Left renal cortex interstitium (tissue), 4 donors: Measurements from ENCODE around the gene ABL1. TPM values are rescaled to one million over a fixed set of nuclear protein-coding genes. Genes with fewer than 3 reads are reported as not detected.

ENCODE experiments used
- DNase-seq, 4 donors: peaks; one replicate each; pipeline ENCODE4 v3.0.0-alpha.2; 2013; ENCODE audit warnings: low read depth in 4 of 4, low spot score in 2 of 4, missing footprints in 1 of 4
- polyA plus RNA-seq, 4 donors: library from polyadenylated mRNA; unstranded; fragments of 120-200 nt; gene quantifications; one replicate each; pipeline ENCODE4 v1.2.1, GENCODE V29; 2013; ENCODE audit not compliant: insufficient read length in 4 of 4

Gene ABL1
- polyA plus RNA-seq, 4 donors, result 71.1 to 89.4 (median 82.5) TPM

DNA sequence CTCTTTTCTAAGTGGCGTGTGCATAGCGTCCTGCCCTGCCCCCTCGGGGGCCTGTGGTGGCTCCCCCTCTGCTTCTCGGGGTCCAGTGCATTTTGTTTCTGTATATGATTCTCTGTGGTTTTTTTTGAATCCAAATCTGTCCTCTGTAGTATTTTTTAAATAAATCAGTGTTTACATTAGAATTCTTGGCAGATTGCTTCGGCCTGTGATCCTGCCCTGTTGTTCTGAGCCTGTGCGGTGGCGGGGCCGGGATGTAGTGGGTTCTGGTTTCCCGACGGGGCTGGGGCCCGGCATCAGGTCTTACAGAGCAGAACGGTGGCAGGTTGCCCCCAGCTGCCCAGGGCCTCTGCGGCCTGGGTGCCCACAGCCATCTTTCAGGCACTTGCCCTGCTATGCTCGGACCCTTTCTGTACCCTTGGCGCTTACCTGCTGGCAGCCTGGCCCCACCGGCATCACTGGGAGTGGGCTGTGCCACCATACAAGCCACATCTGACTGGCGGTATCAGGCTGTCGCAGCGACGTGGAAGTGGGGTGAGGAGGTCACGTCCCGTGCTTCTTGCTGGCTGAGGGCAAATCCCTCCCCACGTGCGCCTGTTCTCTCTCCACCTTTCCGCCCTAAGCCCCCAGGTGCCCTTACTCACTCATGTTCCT lies 52.6 kb downstream of the ABL1 start:
- DNase-seq, result no peak

DNA sequence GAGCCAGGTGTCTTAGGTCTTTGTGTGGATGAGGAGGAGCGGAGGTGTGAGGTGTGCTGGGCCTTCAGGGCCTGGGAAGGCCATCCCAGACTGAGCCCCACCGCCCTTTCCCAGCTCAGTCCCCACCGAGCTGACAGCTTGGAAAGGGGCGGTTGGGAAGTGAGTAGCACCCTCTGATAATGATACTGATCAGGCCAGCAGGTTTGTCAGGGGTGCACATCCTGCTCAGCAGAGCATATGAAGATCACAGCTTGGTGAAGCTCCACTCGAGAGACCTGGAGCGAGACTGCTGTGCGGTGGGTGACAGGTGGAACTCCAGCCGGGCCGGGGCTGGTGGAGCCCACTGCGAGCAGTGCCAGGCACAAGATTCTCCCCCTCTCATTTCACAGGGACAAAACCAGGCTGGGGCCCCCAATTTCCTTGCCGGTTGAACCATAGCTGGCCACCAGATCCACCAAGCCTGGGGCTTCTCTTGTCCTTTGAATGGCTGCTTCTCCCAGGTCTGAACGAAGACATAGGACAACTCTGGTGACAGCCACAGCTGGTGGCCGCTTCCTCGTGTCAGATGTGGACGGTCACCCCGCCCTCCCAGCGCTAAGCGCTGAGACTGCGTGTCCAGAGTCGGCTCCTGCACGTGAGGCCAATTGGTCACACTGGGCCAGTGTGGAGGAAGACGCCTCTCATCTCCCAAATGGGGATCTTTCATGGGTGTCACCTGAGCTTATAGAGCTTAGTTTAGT lies 53.3 kb downstream of the ABL1 start:
- no peak for DNase-seq

DNA sequence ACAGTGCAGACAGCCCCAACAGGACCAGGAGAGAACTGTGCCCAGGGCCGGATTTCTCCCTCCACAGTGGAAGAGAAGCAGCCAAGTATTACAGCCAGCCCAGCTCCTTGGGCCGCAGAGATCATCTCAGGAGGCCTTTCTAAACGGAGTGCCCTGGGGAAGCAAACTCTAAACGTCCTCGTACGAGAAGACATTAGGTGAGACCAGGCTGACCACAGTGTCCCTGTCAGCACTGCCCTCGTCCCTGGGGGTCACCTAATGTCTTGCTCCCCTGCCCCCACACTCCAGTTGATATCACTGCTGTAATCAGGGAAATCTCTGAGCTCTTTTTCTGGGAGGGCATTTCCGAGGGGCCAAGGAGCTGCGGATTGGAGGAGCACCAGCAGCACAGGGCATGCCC lies 55.1 kb downstream of the ABL1 start:
- DNase-seq, result no peak

DNA sequence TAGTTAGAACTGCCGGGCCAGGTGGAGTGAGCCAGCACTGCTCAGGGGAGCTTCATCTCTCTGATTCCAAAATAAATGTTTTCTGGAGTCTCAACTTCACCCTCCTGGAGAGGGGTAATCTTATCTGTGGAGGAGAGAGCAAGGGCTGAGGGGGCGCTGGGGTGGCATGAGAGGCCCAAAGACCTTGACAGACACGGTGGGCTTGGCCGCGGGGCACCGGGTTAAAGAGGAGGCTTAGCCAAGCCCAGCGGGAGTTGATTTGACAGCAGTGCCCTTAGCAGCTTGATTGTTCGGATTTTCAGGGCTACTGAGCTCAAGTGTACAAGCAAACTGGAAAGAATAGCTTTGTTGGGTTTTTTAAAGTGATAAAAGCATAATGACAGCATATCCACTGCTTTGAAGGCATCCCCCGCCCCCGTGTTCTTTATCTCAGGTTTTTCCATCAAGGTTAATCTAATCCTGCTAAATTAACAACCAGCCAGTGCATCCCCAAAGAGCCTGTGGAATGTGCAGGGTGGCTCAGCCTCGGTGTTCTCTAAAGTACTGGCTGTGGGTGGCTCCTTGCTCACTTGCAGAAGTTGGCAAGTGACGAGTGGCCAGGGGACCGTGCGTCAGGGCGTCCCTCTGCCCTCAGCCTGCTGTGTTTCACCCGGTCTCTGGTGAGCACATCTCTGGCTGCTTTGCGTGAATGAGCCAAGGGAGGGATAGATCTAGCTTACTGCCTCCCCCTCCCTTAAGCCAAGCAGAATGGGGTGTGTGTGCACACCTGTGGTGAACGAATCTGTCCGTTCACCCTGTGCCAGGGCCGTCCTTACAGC lies 56.0 kb downstream of the ABL1 start:
- no peak for DNase-seq

DNA sequence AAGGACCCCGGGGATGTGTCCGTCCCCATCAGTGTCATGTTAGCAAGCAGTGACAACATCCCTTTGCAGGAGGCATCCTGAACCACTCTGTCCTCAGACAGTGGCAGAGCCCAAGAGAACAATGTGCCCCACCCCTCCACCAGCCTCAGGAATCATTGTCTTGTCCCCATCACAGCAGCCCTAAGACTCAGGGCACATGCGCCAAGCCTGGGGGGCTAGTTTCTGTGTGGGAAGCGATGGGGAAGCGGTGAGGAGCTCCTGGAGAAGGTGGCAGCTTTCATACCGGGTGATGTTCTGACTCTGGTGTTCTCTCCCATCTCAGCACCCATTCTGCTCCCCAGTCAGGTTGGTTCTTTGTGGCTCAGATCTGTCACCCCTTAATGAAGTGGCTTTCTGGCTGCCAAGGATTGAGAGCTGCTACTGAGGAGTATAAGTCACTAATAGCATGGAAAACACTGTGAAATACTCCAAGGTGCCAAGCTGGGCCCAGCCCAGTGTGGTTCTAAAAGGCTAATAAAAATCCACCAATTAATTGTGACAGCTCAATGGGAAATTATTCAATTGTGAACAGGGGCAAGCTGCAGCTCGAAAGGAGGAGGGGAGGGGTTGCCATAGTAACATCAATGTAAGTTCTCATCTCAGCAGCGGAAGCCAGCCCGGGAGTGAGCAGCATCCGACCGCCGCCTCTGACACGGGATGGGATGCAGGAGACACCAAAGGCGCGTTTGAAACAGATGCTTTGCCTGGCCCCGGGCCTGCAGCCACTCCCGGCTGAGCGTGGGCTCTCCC lies 56.8 kb downstream of the ABL1 start:
- no peak for DNase-seq

DNA sequence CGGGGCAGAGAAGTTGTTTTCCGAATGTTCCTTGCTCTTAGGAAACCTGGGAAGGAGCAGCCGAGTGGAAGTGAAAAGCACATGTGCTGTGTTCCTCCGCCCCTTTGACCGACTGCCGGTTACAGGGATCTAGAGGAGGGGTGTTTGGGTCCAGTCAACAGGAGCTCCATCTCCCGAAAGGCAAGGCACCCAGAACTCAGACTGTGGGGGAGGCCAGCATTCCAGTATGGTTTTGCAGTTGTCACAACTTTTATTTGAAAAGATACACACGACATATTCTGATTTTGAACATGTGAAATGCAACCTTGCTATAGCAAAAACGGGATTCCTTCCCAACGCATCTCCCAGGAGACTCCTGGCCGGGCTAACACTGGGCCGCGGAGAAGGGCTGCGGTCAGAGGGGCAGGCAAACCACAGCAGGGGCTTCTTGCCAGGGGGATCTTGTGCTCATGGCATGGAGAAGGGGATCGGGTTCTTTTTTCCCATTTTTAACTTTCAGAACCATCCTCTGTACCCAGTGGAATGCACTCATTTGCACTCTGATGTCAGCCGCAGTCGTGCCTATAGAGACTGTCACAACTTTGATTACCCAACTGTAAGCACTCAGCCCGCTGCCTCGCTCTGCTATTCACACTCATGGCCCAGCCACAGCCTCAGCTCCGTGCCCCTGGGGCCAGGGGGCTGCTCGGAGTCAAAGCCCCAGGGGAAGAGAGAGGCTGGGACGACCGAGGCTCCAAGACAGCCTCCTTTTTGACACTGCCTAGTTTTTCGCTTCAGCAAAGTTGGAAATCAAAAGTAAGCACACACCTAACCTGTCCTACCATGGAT lies 57.6 kb downstream of the ABL1 start:
- DNase-seq, result no peak

DNA sequence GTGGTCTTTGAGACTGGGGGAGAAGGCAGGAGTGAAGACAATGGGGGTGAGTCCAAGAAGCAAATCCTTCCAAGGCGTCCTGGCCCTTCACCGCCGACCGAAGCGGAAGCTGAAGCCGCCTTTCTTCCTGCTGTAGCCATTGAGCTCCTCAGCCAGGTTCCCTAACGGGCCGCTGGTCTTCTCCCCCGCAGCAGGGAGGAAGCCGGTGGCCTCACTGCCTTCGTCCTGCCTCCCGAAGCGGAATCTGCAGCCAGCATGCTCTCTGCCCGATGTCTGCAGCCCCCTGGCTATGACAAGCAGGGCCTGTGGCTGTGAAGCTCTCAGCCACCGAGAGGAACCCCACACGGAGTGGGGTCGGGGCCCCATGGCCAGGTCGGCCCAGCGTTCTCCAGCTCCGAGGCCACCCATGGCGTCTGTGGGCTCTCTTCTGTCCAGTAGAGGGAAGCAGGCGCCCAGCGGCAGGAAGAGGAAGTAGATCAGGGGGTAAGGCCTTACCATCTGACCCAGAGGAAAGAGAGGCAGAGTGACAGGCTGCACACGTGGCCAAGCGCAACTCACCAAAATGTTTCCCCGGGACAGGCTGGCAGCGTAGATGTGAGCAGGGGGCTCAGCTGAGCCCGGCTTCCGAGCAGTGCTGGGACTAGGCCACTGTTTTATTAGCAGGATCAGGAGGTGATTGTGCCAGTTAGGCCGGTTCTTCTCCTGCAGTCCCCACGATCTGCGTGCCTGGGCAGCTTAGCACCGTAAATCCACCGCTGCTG lies 58.5 kb downstream of the ABL1 start:
- no peak for DNase-seq

DNA sequence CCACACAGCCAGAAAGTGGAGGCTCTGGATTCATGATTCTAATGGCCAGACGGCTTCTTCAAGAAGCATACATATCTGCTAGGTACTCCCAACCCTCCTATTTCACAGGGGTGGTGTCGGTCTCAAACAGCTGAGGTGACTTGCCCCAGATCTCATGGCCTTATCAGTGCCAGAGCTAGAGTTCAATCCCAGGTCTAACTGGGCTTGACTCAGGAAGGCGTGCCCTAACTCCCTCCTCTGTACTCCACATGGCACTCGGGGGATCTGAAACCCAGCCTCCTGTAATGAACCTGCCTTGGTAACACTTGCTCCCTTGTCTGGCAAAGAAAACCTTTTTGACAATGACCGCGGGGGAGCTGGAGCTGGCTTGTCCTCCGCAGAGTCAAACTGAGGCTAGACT lies 59.5 kb downstream of the ABL1 start:
- no peak for DNase-seq

DNA sequence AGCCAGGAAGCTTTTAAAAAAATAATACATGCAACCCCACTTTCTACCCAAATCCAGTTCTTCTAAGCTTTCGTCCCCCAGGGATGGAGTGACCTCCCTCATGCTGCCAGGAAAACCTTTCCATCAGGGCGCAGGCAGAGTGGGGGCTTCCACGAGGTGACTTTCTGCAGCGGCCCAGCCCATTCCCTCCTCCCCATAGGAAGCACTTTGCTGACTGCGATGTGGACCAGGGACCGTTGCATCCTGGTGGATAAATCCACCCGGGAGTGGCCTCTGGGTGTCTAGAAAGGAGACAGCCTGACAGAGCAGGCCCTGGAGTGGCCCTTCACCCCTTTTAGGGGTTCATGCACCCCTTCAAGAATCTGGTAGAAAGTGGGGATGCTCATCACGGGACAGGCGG lies 60.0 kb downstream of the ABL1 start:
- no peak for DNase-seq

DNA sequence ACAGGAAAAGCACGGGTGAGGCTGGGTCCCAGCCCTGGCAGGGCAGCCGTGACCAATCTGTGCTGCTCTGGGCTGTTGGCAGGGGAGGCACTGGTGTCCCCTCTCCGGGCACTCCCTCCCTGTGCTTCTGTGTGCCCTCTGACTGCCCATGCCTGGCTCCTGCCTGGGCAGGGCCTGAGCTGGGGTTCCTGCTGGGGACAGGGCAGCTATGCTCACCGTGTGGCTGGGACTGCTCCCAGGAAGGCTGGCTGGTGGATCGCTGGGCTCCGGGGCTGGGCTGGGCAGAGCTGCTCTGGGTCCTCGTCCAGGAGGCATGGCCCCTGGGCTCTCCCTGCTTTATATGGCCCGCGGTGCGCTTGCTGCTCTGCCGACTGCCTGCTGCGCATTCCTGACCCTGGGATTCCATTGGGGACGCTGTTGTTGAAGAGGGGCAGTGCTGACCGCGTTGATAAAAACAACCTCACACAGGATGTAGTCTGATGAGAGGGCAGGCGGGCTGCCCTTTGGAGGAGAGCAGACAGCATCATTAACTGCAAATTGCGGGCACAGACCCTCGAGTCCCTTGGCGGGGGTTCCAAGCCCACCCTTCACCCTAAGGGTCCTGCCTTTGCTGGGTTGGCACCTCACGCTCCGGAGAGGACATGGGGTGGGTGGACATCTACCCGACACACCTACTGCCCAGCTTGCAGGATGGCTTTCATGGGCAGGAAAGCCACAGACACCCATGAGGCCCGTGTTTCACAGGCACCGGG lies 60.6 kb downstream of the ABL1 start:
- no peak for DNase-seq

DNA sequence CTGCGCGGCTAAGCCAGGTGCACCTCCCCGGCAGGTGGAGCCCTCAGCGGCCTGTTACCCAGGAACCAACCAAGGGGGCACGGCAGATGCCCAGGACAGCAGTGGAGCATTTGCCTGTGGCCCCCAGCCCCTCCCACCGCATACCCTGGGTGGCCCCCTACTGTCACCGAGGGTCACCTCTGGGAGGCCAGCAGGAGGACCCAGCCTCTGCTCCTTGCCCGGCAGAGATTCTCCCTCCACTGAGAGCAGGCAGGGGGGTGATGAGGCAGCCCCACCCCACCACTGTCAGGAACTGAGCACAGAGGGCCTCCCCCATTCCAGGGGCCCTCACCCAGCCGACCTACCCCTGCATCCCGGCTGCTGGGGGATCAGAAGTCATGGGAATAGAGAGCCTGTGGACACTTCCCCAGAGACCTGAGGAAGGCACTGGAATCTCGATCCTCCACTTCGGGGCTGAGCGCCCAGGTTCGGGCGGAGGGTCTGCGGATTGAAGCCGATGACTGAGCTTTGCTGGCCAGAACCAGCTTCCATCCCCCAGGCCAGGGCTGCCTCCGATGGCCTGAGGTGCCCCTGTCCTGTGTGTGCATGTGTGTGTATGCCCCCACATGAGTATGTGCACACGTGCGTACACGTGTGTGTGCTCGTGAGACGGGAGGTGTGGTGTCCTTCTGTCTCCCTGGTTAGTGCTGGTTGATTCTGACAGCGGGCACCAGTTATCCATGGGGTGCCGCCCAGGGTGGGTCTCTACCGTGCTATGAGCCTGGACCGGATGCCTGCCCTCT lies 61.4 kb downstream of the ABL1 start, which contains the start of gene QRFP:
TSS of gene QRFP (minus strand) at position 580 of the 782 bp plus-strand sequence. CDS start 2,974 bp downstream, outside the sequence.
- no peak for DNase-seq

DNA sequence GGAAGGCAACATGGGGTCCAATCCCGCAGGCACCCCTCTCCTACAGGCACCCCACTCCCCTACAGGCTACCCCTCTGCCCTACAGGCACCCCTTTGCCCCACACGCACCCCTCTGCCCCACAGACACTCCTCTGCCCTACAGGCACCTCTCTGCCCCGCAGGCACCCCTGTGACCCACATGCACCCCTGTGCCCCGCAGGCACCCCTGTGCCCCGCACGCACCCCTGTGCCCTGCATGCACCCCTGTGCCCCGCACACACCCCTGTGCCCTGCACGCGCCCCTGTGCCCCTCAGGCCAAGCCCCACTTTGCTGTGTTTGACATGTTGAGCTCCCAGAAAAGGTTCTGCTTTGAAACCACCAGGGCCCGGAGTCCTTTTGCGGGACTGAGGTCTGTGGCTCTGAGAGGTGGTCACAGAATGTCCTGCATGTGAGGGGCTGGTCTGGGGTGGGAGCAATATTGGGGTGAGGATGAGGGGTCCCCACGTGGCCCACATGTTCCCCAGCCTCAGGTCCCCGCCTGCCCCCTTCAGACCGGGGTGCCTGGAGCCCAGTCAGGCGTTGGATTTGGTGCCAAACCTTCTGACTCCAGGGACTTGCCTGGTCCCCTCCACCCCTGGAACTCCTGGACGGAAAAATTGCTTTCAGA lies 62.2 kb downstream of the ABL1 start:
- no peak for DNase-seq

DNA sequence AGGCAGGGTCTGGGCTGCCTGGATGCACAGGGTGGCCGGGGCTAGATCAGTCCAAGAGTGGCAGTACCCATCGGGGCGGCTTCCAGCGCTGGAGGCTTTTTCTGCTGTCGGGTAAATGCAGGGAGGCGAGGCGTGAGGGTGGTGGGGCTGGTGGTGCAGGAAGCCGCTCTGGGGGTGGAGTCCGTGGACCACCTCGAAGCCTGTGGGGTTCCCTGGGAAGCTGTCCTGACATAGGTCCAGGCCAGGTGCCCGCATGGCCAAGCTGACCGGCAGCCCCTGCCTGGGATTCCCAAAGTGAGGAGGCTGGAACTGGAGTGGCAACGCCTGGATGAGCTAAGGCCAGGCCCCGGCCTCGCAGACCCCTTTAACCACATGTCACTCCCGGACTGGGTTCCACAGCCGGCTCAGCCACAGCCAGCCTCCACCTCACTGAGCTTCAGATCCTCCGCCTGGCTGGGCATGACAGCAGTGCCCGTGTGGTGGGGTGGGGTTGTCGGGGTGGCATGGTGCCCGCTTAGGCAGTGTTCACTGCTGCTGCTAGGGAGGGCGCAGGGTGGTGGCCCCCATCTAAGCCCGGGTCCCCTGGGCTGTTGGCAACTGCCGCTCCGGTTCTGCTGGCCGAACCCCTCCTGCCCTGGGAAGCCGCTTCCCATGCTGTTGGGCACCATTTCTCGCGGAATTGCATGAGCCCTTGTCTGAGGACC lies 62.9 kb downstream of the ABL1 start:
- no peak for DNase-seq

DNA sequence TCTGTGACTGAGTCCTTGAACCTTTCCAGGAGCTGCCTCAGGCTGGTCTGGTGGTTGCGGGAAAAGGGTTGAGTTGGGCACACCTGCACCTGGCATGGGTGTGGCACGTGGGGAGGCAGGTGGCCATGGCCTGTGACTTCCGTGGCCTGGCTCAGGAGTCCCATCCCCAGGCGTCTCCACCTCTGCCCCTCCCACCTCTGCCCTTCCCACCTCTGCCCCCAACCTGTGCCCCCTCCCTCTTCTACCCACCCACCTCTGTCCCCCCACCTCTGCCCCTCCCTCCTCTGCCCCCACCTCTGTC lies 63.4 kb downstream of the ABL1 start:
- DNase-seq, result no peak

DNA sequence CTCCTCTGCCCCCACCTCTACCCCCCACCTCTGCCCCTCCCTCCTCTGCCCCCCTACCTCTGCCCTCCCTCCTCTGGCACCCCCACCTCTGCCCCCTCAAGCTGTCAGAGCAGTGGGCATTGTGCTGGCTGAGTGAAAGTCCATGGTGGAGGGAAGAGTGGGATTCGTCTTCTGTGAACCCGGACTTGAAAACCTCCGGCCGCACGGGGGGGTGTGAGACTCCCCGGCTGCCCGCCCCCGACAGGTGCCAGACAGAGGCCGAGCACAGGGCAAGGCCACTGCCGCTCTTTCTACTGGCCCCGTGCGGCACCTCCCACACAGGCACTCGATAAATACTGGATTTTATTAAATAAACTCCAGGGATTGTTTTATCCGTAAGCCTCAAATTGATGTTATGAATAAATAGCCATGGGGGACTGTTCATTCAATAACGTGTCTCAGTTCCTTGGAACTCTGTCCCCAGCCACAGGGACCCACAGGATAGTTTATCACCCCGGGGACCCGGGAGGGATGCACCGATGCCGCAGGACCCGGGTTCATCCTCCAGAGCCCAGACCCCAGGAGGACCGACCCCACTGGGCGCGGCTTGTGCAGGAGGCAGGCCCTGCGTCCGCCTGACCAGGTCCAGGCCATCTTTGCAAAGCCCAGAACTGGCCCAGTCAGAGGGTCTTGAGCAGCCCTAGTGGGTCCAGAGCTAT lies 64.1 kb downstream of the ABL1 start:
- no peak for DNase-seq
